SKM-1 treated with dmso at 0.1 percent for 144 hours (cell line): Measurements from ENCODE around the gene SLC25A21.
"Not testable (repeated sequence)": the region's sequence is repeated elsewhere in the genome, so short reads cannot be mapped to it uniquely, and the experiment has no call there.

Experiments used
- DNase-seq: peaks from one replicate; lab custom pipeline; 2025; ENCODE audit not compliant: unreplicated experiment; lab: John Stamatoyannopoulos, UW

SLC25A21 gene

DNA sequence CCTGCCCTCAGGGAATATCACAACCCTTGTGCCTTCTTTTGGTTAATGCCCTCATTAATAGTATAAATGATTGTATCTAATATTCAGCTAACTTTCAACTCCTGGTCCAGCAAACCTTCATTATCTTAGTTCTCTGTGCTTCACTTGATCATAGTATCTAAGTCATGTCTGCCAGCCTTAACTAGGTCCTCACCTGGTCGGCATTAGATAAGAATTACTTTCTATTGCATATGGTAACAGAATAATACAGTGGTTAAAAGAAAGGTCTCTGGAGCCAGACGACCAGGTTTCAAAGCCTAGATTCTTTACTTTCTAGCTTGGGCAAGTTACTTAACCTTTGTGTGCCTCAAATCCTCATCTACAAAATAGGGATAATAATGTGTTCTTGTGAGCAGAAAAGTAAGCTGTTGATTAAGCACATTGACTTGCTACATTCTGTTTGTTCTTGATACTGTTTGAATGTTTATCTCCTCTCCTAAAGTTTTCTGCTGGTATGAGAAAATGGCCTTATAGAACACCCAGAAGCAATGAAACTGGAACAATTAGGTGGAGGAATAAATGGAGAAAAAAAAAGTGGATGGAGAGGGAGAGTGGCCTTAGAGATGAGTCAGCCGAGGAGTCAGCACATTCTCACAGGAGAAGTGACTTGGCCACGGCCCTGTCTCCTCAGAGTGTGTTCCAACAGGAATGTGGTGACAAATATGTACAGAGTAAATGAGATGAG, 176.1 kb downstream of the SLC25A21 start:
- DNase-seq, result no peak

DNA sequence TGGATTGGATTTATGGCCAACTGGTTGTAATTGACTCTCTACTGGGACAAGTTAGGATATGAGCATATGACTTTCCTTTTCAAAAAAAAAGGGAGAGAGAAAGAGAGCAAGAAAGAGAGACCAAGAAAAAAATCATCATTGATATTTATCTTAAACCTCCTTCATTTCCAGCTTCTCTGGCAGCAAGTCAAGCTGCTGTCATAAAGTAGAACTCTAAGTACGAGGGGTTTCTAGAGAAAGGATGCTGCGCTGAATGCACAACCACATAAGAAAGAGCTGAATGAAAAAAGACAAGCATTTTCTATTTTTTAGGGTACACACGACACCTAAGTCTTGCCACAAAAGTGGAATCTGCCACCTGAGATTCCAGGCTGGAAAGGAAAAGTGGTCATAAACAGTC, 182.6 kb downstream of the SLC25A21 start:
- no peak for DNase-seq

- DNase-seq, result no peak
These were observed 183.4 kb downstream of the SLC25A21 start for GRCh38 chr14:36988989-36989388.

DNA sequence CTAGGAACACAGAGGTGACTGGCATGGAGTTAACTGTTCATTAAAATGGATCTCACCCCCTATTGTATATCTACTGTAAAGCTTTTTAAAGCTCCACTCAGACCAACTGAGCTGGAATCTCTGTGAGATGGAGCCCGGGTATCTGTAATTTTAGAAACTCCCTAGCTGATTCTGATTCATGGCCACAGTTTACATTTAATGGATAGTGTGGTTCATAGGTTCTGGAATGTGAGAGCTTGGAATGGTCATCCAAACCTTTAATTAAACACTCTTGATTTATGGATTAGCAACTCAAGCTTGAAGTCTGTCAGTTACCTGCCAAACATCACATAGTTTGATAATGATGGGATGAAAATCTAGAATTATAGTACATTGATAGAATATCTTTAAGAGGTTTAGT, 183.8 kb downstream of the SLC25A21 start:
- DNase-seq, result no peak

DNA sequence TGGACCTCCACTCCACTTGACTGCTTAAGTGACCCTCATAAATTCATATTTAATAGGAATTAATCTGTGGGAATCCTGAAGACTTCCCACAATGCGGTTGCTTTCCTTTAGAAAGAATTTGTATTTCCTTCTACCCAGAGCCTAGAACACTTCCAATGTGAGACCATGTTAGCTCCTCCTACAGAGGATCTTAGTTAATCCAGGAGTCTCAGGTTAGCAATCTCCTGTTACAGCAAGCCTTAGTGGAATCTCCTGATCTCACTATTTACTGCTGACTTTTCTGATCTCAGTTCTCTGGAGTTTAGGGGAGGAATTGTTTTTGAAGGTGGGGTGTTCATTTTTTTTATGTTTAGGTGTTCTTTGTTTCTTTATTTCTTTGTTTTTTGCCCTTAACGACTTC, 186.0 kb downstream of the SLC25A21 start:
- no peak for DNase-seq

DNA sequence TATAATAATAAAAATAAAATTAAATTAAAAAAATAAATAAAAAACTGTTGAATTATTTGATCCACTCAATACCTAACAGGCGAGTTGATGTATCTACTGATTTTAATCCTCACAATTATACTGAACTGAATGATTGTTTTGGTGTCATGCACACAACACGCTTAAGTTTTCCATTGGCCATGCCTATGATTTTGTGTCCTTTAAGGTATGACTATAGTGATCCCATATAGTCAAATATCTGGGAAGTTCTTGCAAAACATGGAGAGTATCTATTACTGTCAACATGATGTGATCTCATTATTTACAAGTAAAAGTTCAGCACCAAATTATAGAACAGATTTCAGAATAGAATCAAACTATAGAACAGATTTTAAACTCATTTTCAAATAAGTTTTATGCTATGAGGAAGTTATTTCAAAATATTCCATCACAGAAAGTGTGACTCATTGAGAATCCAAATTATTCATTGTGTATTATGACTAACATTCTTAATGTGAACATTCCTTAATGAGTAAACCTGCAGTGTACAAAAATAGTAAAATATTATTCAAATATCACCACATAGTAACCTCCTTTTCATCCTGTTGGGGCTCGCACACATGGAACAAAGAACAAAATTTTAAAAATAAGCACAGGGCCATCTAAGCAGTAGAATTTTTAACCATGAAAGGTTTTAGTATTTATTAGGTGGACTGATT, 190.4 kb downstream of the SLC25A21 start:
- no peak for DNase-seq

DNA sequence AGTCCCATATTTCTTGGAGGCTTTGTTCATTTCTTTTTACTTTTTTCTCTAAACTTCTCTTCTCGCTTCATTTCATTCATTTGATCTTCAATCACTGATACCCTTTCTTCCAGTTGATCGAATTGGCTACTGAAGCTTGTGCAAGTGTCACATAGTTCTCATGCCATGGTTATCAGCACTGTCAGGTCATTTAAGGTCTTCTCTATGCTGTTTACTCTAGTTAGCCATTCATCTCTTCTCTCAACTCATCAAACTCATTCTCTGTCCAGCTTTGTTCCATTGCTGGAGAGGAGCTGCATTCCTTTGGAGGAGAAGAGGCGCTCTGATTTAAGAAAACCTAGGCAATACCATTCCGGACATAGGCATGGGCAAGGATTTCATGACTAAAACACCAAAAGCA, 192.0 kb downstream of the SLC25A21 start:
- DNase-seq, result not testable (repeated sequence)

DNA sequence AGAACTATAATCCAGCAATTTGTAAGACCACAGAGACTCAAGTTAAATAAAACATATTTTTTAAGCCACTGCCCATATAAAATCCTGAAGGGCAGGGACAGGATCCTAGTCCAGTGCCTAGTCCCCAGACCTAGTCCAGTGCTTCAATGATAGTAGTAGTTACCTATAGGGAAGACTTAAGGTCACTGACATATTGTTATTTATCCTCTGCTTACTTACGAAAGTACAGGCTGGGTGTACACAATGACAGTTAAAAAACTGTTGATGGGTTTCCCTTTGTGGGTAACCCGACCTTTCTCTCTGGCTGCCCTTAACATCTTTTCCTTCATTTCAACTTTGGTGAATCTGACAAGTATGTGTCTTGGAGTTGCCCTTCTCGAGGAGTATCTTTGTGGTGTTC, 192.5 kb downstream of the SLC25A21 start:
- DNase-seq, result no peak

DNA sequence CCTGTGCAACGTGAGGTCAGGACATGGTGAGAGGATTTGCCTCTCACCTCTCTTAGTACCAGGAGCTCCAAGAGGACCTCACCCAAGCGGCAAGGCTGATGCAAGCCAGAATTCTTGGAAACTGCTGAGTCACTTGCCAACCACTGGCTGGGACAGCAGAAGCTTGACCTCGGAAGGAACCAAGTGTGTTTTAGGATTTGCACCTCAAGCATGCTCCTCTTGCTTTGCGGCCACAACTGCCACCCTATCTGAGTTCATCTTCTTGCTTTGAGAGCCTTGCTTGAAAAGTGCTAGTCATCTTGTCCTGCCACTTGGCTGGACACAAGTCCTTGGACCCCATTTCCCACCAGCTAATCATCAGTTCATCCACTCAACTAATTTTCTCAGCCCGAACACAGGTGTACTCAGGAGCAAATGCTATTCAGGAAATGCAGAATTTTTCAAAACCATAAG, 195.8 kb downstream of the SLC25A21 start:
- peak; percentile 33 for DNase-seq

DNA sequence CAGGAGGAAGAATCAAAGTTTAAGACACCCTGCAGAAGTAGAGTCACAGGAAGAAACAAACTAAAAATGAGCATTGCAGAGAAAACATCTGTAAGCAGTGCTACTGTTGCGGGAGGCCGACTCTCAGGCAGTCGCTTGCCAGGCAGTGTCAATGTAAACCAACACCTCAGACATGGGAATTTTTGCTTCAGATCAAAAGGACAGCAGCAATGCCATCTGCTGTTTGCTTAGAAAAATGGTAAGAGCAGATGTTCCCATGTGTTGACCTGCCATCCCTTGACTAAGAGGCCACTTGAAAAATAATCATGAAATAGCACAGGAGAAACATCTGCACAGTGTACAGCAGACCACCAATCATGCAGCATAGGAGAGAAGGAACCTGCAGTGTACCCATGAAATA, 196.6 kb downstream of the SLC25A21 start:
- no peak for DNase-seq

GRCh38 chr14:36974985-36975384, 197.4 kb downstream of the SLC25A21 start:
- no peak for DNase-seq

GRCh38 chr14:36973806-36974442, 198.5 kb downstream of the SLC25A21 start:
- no peak for DNase-seq

DNA sequence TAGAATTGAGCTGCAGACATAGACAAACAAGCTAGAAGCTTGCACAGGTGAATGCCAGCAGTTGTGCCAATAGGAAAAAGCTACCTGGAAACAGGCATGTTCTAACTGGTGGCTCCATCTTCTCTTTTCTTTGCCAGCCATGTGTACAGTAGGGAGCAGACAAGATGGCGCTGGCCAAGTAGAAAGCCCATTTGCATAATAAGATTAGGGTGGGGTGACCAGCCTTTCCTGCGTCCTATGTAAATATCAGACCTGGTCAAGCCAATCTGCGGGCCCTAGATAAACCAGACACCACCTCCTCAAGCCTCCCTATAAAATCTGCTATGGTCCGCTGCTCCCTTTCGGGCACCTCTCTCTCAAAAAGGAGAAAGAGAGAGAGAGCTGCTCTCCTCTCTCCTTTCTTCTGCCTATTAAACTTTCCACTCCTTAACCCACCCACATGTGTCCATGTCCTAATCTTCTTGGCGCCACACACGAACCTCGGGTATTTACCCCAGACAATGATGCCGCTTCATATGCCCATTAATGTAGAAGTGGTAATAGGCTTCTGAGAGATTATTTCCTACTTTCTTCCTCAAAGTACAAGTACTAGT, 201.0 kb downstream of the SLC25A21 start:
- no peak for DNase-seq

- no peak for DNase-seq
These were observed 204.4 kb downstream of the SLC25A21 start for GRCh38 chr14:36967892-36968555.

GRCh38 chr14:36955967-36956366, 216.4 kb downstream of the SLC25A21 start:
- no peak for DNase-seq

DNA sequence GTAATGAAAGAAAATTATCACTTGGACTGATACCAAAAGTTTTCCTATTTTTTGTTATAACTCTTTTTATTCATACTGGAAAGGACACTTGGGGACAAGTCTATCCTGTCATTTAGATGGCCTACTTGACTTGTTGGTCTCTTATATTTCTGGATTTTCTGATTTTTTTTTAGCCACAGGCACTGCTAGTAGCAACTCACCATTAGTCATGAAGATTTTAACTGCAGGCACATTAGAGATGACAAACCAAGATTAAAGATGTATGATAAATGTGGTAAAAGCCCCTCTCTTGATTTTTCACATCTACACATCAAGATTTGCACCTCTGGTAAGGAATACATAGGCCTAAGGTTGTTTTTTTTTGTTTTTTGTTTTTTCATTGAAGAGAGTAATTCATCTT, 217.0 kb downstream of the SLC25A21 start:
- no peak for DNase-seq

- no peak for DNase-seq
These were observed 219.7 kb downstream of the SLC25A21 start for GRCh38 chr14:36952689-36953088.

DNA sequence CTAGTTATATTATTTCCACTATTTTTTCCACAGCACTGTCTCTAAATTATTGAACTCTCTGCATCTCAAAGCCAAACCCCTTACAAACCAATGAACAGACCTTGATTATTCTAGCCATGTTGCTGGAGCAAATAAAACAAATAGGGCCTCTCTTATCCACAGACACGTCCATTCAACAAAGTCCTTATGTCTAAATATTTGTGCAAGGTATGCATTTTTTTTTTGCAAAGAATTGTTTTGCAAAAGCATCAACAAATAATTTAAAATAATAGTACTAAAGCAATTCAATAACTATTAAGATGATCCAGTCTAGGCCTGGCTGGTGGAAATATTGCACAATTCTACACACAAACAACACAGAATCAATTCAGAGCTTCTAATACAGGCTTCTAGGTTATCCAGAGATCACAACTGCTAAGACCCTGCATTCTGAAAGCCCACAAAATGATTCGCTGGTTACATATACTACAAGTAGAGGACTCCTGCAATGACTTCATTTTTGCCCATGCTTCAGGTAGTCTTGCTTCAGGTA, 221.0 kb downstream of the SLC25A21 start:
- DNase-seq, result no peak

DNA sequence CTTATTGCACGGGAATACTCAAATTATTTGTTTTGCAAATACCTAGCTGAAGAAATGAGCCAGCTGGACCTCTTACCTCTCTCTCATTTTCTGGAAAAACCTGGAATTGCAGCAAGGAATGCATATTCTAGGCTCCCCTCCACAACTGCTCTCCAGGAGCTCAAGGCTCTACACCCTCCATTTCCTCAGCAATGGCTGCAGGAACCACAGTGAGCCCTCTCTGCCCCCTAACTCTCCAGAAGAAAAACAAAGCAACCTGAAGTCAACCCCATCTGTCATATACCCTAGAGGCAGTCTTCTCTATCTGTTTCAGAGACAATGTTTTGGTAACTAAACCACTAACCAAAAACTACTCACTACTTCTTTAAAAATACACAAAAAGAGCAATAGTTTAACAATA, 221.6 kb downstream of the SLC25A21 start:
- no peak for DNase-seq

- no peak for DNase-seq
These were observed 223.0 kb downstream of the SLC25A21 start for GRCh38 chr14:36949371-36949770.
